ENCODE results near the gene PPP1R7.

Gene PPP1R7

GRCh38 chr2:241139531-241140444 is 10.5 kb upstream of the PPP1R7 start:
- DNase-seq (ENCODE audit: low read depth, low spot score) = no peak

GRCh38 chr2:241140445-241140840 is 9.8 kb upstream of the PPP1R7 start:
- DNase-seq (ENCODE audit: low read depth, low spot score) = no peak

- DNase-seq (ENCODE audit: low read depth, low spot score) = no peak
These were observed 9.0 kb upstream of the PPP1R7 start for GRCh38 chr2:241141214-241141770.

GRCh38 chr2:241142063-241142462 is 8.2 kb upstream of the PPP1R7 start:
- DNase-seq (ENCODE audit: low read depth, low spot score) = no peak

GRCh38 chr2:241142593-241142992 is 7.7 kb upstream of the PPP1R7 start:
- DNase-seq (ENCODE audit: low read depth, low spot score) = no peak

GRCh38 chr2:241146286-241146685 is 4.0 kb upstream of the PPP1R7 start:
- no peak for DNase-seq (ENCODE audit: low read depth, low spot score)

- no peak for DNase-seq (ENCODE audit: low read depth, low spot score)
These were observed 2.9 kb upstream of the PPP1R7 start for GRCh38 chr2:241147336-241147735.

GRCh38 chr2:241148239-241148638 is 2.0 kb upstream of the PPP1R7 start:
- no peak for DNase-seq (ENCODE audit: low read depth, low spot score)

GRCh38 chr2:241148891-241149674 is 1.2 kb upstream of the PPP1R7 start, which contains the start of gene PASK:
PASK (minus strand) TSS chr2:241149472; CDS start chr2:241143032, 6,440 bp downstream.
- peak; percentile 96 for DNase-seq (ENCODE audit: low read depth, low spot score)

- no peak for DNase-seq (ENCODE audit: low read depth, low spot score)
These were observed 667 bp upstream of the PPP1R7 start for GRCh38 chr2:241149675-241149924.

GRCh38 chr2:241150660-241151530 is 628 bp downstream of the PPP1R7 start:
- no peak for DNase-seq (ENCODE audit: low read depth, low spot score)

- no peak for DNase-seq (ENCODE audit: low read depth, low spot score)
These were observed 1.8 kb downstream of the PPP1R7 start for GRCh38 chr2:241151934-241152660.

GRCh38 chr2:241153616-241154015 is 3.3 kb downstream of the PPP1R7 start:
- peak; percentile 14 for DNase-seq (ENCODE audit: low read depth, low spot score)

GRCh38 chr2:241154915-241155314 is 4.6 kb downstream of the PPP1R7 start:
- no peak for DNase-seq (ENCODE audit: low read depth, low spot score)

GRCh38 chr2:241155936-241156335 is 5.7 kb downstream of the PPP1R7 start:
- no peak for DNase-seq (ENCODE audit: low read depth, low spot score)

GRCh38 chr2:241156971-241157441 is 6.7 kb downstream of the PPP1R7 start:
- no peak for DNase-seq (ENCODE audit: low read depth, low spot score)

- DNase-seq (ENCODE audit: low read depth, low spot score) = no peak
These were observed 7.7 kb downstream of the PPP1R7 start for GRCh38 chr2:241157841-241158545.

GRCh38 chr2:241158546-241158900 is 8.3 kb downstream of the PPP1R7 start:
- no peak for DNase-seq (ENCODE audit: low read depth, low spot score)

GRCh38 chr2:241159116-241159515 is 8.8 kb downstream of the PPP1R7 start:
- no peak for DNase-seq (ENCODE audit: low read depth, low spot score)

GRCh38 chr2:241160318-241160717 is 10.1 kb downstream of the PPP1R7 start:
- no peak for DNase-seq (ENCODE audit: low read depth, low spot score)
